Esophagus (tissue), 2 donors: Measurements from ENCODE around the gene PTPRT. TPM values are rescaled to one million over a fixed set of nuclear protein-coding genes. Genes with fewer than 3 reads are reported as not detected.

Experiments
- H3K27ac ChIP-seq, 2 donors: one replicate each; pipeline ENCODE4 v1.5.1; 2013; ENCODE audit warnings: low read depth in 2 of 2, mild to moderate bottlenecking in 2 of 2, inconsistent platforms in 1 of 2, low read length in 1 of 2, moderate library complexity in 1 of 2
- H3K27me3 ChIP-seq, 2 donors: one replicate each; pipeline ENCODE4 v1.6.1; 2013; ENCODE audit warnings: low read length in 2 of 2, control low read depth in 1 of 2, mild to moderate bottlenecking in 1 of 2; ENCODE audit not compliant: insufficient read depth in 2 of 2, control insufficient read depth in 1 of 2
- H3K36me3 ChIP-seq, 2 donors: one replicate each; pipeline ENCODE4 v1.6.1; 2013; ENCODE audit warnings: low read length in 1 of 2; ENCODE audit not compliant: control insufficient read depth in 2 of 2, insufficient read depth in 2 of 2
- H3K4me1 ChIP-seq, 2 donors: one replicate each; pipeline ENCODE4 v1.6.1; 2013; ENCODE audit warnings: low read length in 1 of 2; ENCODE audit not compliant: control insufficient read depth in 2 of 2, insufficient read depth in 2 of 2
- H3K4me3 ChIP-seq, 2 donors: one replicate each; pipeline ENCODE4 v1.5.1; 2013; ENCODE audit warnings: low read length in 2 of 2, mild to moderate bottlenecking in 2 of 2, low read depth in 1 of 2, moderate library complexity in 1 of 2
- H3K9me3 ChIP-seq, 2 donors: one replicate each; pipeline ENCODE4 v1.6.1; 2013; ENCODE audit warnings: mild to moderate bottlenecking in 2 of 2, low read depth in 1 of 2, low read length in 1 of 2, moderate library complexity in 1 of 2; ENCODE audit not compliant: control insufficient read depth in 2 of 2, insufficient read depth in 1 of 2
- WGBS, 2 donors: extraction: QIAGEN DNeasy Blood & Tissue Kit; methylation state at CpG; one replicate each; pipeline ENCODE4 v1.1.7; 2013; 5-methylcytosine and 5-hydroxymethylcytosine counted together
- polyA plus RNA-seq, 2 donors: library from polyadenylated mRNA; stranded (reverse); fragments of 200-250 nt; gene quantifications; one replicate each; pipeline ENCODE4 v1.2.3, GENCODE V29; 2013
- donor health status: healthy with polysubstance abuse.
- donor health status: Bipolar disorder and iron deficiency.

The PTPRT gene
- polyA plus RNA-seq, 2 donors = under 0.01 TPM

GRCh38 chr20:42083280-42083679, 1106.4 kb downstream of the PTPRT start:
- Histone ChIP-seq H3K4me1 (no peaks in the 10 kb centered on the region), H3K27me3 (no peaks in the 10 kb centered on the region), H3K9me3 (peaks cover 0 to 4% of the 10 kb centered on the region in 2 donors), H3K36me3 (no peaks in the 10 kb centered on the region), H3K27ac (no peak overlapping the region), H3K4me3 (no peak overlapping the region)
- 59 to 67% methylated on average over 1 of the region's 1 CpG for WGBS, 2 donors

GRCh38 chr20:42082611-42083010, 1107.1 kb downstream of the PTPRT start:
- Histone ChIP-seq H3K9me3 (peaks cover 0 to 4% of the 10 kb centered on the region in 2 donors), H3K36me3 (no peaks in the 10 kb centered on the region), H3K4me3 (no peak overlapping the region), H3K27me3 (no peaks in the 10 kb centered on the region), H3K27ac (no peak overlapping the region), H3K4me1 (no peaks in the 10 kb centered on the region)
- WGBS, 2 donors = 12 to 34% methylated on average over 1 of the region's 1 CpG

- no peaks in the 10 kb centered on the region for H3K27me3 ChIP-seq
- peaks cover 0 to 4% of the 10 kb centered on the region in 2 donors for H3K9me3 ChIP-seq
- no peaks in the 10 kb centered on the region for H3K36me3 ChIP-seq
- WGBS, 2 donors = 66 to 71% methylated on average over 4 of the region's 4 CpGs
- no peak overlapping the region for H3K4me3 ChIP-seq
- no peak overlapping the region for H3K27ac ChIP-seq
- H3K4me1 ChIP-seq = no peaks in the 10 kb centered on the region
These were observed 1108.8 kb downstream of the PTPRT start for GRCh38 chr20:42080956-42081355.

GRCh38 chr20:42074944-42075343, 1114.8 kb downstream of the PTPRT start:
- no peak overlapping the region for H3K27ac ChIP-seq

GRCh38 chr20:42067596-42067995, 1122.1 kb downstream of the PTPRT start:
- Histone ChIP-seq H3K27me3 (no peaks in the 10 kb centered on the region), H3K36me3 (no peaks in the 10 kb centered on the region), H3K9me3 (no peaks in the 10 kb centered on the region), H3K4me1 (no peaks in the 10 kb centered on the region), H3K27ac (no peak overlapping the region), H3K4me3 (no peak overlapping the region)
- WGBS, 2 donors = 38 to 48% methylated on average over 3 of the region's 3 CpGs

More at GRCh38 chr20:42074944-42075343, 1114.8 kb downstream of the PTPRT start:
- 17 to 22% methylated on average over 1 of the region's 1 CpG for WGBS, 2 donors
- H3K4me1 ChIP-seq = peaks cover 0 to 5% of the 10 kb centered on the region in 2 donors
- no peaks in the 10 kb centered on the region for H3K36me3 ChIP-seq
- H3K9me3 ChIP-seq = no peaks in the 10 kb centered on the region
- no peak overlapping the region for H3K4me3 ChIP-seq
- H3K27me3 ChIP-seq = no peaks in the 10 kb centered on the region

- WGBS, 2 donors = 78 to 79% methylated on average over 5 of the region's 5 CpGs
- H3K4me1 ChIP-seq = no peaks in the 10 kb centered on the region
- no peak overlapping the region for H3K27ac ChIP-seq
- H3K36me3 ChIP-seq = no peaks in the 10 kb centered on the region
- no peak overlapping the region for H3K4me3 ChIP-seq
- H3K9me3 ChIP-seq = no peaks in the 10 kb centered on the region
- H3K27me3 ChIP-seq = no peaks in the 10 kb centered on the region
These were observed 1122.5 kb downstream of the PTPRT start for GRCh38 chr20:42067174-42067573.

- Histone ChIP-seq H3K4me3 (no peak overlapping the region), H3K9me3 (no peaks in the 10 kb centered on the region), H3K27ac (no peak overlapping the region), H3K4me1 (no peaks in the 10 kb centered on the region), H3K27me3 (no peaks in the 10 kb centered on the region), H3K36me3 (no peaks in the 10 kb centered on the region)
- 67 to 79% methylated on average over 4 of the region's 4 CpGs for WGBS, 2 donors
These were observed 1126.6 kb downstream of the PTPRT start for GRCh38 chr20:42063141-42063540.

GRCh38 chr20:42053350-42053749, 1136.4 kb downstream of the PTPRT start:
- H3K36me3 ChIP-seq = no peaks in the 10 kb centered on the region
- H3K4me1 ChIP-seq = no peaks in the 10 kb centered on the region
- H3K4me3 ChIP-seq = no peak overlapping the region
- H3K9me3 ChIP-seq = no peaks in the 10 kb centered on the region
- no peaks in the 10 kb centered on the region for H3K27me3 ChIP-seq
- H3K27ac ChIP-seq = no peak overlapping the region
- 65 to 77% methylated on average over 3 of the region's 3 CpGs for WGBS, 2 donors

- Histone ChIP-seq H3K27me3 (no peaks in the 10 kb centered on the region), H3K4me1 (no peaks in the 10 kb centered on the region), H3K4me3 (no peak overlapping the region), H3K27ac (no peak overlapping the region), H3K36me3 (no peaks in the 10 kb centered on the region), H3K9me3 (no peaks in the 10 kb centered on the region)
- 39 to 53% methylated on average over 5 of the region's 5 CpGs for WGBS, 2 donors
These were observed 1137.8 kb downstream of the PTPRT start for GRCh38 chr20:42051921-42052320.

GRCh38 chr20:42046371-42047085, 1143.2 kb downstream of the PTPRT start:
- Histone ChIP-seq H3K27me3 (no peaks in the 10 kb centered on the region), H3K36me3 (no peaks in the 10 kb centered on the region), H3K4me3 (no peak overlapping the region), H3K4me1 (no peaks in the 10 kb centered on the region), H3K9me3 (no peaks in the 10 kb centered on the region), H3K27ac (no peak overlapping the region)
- WGBS, 2 donors = 37 to 50% methylated on average over 7 of the region's 7 CpGs
